GM21576 (cell line): ENCODE results near the gene SPECC1L.

Source experiments
- ATAC-seq: cut with Tn5 transposase; IDR thresholded peaks from one replicate; pipeline ENCODE4 v1.9.1; 2021; ENCODE audit warnings: mild to moderate bottlenecking, moderate library complexity; ENCODE audit not compliant: unreplicated experiment

The SPECC1L gene

DNA sequence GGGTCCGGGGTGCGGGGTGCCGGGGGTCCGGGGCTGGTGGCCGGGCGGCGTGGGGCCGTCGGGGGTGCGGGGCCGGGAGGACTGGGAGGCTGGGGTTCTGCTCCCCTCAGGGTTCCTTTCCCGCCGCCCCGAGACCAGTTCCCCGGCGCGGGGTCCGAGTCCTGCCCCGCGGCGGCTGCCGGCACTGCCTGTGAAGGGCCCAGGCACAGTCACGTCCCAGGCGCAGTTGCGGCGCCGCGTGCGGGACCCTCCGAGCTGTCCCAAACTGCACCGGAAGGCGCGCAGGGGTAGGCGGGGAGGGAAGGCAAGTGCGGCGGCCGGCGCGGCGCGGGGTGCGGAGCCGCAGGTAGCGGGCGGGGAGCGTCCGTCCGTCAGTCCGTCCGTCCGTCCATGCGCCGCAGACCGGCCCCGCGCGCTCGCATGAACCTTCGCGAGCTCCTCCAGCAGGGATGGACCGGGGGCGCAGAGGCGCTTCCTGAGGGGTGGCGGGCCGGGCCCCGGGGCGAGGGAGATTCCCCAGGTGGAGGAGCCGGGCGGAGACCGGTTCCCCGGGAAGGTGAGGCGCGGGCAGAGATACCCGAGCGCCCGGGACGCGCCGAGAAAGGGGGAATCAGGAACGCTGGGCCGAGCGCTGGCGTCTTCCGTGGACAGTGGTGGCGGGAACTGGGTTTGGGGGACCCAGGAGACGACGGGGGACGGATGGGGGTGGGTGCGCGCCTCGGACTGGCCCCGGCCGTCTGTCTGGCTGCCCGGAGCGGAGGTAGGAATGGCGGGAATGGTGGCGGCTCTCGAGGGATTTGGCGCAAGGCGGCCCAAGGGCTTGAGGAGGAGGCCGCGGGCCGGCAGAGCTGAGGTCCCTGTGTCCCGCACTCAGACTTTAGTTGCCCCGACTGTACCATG is 153.6 kb downstream of the SPECC1L start:
- ATAC-seq, result no peak

DNA sequence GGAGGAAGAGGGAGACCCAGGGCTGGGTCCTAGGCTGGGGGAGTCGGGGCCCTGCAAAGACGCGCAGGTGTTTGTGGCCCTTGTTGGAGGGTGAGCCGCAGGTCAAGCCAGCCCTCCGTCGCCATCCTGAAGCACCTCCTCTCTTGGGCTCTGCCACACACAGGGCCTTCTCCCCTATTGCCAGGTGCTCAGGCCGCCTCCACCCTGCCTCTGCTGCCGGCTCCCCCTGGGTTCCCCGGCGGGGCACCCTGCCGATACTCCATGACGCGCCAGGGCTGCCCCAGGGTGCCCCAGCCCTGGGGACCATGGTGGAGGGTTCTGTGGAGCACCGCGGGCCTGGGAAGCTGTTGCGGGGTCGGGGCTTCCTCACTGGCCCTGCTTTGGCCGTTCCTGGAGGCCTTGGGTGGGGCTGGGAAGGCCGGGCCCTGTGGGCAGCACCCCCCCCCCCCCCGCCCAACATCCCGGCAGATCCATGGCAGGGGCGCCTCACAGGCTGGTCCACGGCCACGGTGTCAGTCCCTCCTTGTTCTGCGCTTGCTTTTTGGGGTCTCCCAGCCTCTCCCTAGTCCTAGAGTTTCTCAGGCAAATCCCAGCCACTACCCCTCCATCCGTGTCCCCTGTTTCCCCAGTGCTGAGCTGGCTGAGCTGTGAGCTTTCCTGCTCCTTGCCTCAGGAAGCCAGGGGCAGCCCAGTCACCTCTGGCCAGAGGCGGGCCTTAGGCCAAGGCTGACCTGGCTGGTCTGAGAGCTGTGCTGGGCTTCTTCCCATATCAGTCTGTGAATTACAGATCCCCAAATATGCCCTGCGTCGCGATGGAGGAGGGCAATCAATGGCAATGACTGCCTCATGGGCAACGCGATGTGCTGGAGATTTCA is 154.5 kb downstream of the SPECC1L start:
- ATAC-seq, result no peak

DNA sequence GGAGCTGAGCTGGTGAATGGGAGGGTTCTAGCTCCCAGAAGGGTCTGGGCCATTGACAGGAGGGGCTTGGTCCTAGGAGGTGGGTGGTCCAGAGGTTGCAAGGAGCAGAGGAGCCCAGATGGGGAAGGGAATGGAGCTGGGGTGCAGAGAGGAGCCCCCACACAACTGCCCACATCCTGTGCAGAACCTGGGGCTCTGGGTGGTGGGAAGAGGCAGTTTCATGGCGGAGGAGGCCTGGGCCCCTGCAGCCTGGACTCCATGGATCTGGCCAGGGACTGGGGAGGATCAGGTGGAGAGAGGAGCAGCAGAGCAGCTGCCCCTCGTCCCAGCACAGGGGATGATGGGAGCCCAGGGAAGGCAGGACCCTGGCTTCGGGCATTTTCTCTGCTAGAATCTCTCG is 155.8 kb downstream of the SPECC1L start:
- ATAC-seq, result no peak

DNA sequence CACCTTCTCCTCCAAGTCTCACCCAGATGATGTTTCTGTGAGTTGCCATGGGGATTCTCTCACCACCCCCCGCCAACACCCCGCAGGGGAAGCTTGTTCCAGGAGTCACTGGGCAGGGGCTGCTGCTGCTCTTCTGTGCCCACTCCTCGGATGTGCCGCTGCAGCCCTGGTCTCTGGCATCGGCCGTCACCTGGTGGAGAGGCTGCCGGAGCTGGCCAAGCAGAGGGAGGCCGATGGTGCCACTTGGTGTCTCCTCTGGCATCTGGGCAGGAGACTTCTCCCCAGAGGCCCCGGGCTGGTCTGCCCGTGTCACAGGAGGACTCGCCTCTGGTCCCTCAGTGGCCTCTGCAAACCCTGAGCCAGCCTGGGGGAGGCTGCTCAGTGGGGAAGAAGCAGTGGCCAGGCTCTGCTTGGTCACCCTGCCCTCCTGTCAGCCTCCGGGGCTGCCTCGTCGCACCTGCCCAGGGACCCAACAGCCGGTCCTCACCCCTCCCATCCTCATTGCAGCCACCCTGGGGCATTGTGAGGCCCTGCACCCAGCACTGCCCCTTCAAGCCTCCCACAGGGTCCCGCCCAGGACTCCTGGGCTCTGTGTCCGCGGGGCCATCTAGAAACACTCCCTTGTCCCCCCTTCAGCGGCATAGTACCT is 156.3 kb downstream of the SPECC1L start:
- no peak for ATAC-seq

DNA sequence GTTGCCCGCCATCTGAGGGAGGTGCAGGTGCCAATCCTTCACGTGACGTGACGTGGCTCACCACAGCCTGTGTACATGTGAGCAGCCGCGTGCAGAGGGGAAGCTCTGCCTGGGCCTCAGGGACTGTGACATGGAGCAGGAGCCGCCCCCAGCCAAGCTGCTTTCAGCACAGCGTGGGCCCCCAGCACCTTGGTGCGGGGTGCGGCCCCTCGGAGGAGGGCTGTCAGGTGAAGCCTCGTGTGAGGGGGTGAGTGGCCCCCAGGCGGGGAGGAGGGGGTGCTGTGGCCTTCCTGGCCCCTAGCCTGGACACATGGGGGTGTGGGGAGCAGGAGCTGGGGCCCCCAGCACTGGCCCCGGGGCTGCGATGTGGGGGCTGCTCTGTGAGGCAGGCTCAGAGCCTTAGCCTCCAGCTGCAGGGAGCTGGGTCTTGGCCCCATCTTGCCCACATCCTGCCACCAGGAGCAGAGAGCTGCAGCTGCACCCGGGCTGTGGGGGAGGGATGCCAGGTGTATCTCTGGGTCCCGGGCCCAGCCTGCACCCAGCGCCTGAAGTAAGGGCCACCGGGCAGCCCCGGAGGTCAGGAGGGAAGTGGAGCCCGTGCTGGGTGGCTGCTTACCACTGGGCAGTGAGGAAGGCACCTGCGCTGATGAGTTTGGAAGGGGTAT is 157.0 kb downstream of the SPECC1L start, which contains the start of gene ADORA2A:
TSS of gene ADORA2A (plus strand) at position 100 of the 665 bp plus-strand sequence. CDS start 5,806 bp downstream, outside the sequence.
- peak; percentile 50 for ATAC-seq

DNA sequence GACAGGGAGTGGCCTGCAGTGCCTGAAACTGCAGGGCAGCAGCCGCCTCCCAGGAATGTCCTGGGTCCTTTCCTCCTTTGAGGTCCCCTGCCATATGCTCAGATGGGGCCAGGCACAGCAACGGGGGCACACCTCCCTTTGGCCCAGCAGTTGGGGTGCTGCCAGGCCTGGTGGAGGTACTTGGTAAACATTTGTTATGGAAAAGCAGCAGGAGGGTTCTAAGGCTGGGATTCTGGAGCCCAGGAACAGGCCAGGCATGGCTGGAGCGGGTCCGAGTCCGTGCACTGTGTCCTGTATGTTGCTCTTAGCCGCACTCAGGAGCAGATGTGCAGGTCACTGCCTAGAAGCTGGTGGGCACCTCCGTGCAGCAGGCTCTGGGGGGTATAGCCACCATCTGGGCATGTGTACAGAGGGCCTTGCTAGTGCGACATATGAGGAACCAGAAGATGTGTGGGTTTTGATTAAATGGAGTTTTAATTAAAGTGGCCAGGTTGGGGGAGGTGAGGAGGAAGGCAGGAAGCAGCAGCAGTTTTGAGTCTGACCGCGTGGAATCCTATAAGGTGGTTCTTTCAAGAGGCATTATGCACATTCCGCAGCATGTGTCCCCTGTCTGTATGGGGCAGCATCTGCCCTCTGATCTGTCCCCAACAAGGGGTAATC is 158.2 kb downstream of the SPECC1L start:
- no peak for ATAC-seq

DNA sequence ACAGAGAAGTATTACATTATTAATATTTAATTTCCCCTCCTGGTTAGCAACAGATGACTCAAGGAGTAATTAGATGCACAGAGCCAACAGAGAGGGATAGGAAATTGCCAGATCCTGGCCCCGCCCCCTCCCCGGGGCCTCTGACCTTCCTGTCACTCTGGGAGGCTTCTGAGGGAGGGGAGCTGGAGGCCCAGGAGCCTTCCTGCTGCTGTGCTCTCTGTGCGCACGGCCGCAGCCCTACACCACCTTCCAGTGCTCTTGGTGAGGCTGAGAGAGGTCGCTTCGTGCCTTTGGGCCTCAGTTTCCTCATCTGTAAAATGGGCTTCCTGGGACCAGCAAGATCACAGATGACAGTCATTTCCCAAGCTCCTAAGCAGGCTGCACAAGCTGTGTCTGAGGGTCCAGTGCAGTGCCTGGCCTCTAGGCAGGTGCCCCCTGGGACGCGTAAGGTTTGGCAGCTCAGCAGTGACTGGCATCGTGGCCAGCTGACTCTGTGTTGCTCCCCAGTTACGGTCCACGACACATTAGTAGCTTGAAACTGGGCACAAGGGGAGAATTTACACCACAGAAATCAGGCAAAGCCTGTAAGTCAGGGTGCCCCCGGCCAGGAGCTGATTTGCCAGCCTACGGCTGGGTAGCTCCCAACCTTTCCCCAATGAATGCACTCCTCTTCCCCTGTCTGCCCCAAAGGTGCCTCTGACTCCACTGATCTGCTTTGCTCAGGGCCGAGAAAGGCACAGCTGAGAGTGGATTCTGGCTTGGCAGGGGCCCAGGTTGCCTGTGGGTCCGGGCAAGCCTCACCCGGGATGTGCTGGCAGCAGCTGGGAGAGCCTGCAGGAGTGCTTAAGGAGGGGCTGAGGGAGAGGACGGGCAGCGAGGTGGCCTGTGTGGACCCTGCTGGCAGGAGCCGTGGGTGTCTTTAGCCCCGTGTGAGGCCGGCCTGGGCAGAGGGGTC is 159.1 kb downstream of the SPECC1L start:
- no peak for ATAC-seq

DNA sequence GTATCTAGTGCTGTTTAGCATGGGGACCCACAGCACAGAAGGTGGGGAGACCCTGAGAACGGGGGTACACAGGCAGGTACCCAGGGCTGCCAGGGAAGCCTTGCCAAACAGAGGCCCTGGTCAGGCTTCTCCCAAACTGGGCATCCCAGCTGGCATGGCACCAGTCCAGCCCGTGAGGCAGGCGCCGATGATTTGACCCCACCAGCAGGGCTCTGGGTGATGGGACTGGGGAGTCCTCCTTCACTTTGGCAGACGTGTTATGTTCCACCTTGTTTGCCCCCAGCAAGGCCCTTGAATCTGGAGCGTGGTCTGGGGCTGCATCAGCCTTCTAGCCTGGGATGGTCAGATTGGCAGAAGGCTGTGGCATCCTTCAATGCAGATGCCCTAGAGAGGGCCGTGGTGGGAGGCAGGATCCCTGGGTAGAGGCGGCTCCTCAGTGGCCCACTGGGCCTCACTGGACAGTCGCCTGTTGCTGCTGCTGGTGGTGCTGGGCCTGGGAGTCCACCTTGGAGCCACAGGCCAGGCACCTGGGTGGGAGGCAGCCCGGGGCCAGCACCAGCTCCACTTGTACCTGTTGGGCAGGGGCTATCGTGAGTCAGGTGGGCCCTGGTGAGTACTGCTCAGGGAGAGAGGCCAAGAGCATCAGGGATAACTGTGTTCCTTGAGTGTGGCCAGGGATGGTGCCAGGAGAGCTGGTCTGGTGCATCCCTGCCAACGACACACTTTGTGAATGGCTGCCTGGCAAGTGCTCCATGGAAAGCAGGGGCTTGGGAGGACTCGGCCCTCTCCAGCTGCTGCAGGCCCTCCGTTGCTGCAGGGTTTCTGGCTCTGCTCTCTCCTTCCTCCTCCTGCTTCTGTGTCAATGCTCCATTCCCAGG is 160.0 kb downstream of the SPECC1L start:
- no peak for ATAC-seq

DNA sequence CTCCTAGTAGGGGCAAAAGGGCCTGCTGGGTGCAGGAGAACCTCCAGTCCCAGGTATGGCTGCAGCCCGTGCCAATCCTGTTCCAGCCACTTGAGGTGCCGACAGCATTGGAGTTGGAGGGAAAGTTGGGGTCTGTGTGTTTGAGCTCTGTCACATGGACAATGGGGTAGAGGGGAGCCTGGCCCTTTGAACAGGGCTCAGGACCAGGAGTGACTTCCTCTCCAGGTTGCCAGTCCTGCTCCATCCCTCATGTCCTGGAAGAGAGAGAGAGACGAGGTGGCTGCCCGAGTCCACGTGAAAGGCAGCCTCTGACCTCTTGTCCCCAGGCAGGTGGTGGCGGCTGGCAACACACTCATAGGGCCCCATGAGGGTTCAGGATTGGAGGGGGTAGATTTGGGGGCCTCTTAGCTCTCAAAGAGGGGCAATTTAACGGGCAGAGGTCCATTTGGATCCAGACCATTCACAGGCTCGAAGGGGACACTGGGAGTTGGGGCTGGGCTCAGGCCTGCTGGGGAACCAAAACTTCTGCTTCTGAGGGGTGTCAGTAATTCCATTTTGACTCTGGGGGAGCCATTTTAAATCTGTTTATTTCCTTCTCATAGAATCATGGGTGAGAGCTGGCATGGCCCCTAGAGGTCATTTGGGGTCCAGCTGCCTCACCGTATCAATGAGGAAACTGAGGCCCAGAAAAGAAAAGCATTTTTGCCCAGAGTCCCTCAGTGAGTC is 160.8 kb downstream of the SPECC1L start:
- ATAC-seq, result no peak

DNA sequence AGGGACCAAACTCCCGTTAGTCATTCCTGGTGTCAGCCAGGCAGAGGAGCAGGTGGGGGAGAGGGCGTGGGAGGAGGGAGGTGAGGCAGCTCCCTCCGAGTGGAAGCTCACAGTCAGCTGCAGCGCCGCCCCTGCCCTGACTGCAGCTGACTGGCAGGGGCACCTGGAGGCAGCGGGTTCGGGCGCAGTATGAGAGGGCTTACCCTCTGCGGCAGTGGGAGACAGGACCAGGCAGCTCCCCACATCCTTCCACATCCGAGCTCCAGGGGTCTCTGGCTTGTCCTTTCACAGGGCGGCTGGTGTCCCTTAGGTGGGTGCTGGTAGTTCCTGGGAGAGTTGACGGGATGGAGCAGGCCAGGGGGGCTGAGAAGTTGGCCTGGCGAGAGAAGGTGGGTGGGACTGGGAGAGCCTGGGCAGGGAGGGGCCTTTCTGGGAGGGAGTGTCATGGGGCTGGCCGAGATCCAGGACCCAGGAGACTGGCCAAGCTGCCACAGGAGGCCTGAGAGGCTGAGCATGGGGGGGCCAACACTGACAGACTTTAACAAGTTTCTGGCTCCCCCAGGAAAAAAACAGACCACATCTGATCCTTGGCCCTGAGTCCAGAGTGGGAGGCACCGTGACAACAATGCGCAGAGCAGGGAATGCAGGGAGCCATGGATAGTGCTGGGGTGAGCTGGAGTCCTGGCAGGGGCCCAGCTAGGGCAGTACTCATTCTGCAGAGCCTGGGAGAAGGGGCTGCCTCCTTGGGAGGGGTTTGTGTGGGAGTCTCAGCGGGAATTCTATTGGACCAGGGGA is 161.6 kb downstream of the SPECC1L start:
- ATAC-seq, result no peak

DNA sequence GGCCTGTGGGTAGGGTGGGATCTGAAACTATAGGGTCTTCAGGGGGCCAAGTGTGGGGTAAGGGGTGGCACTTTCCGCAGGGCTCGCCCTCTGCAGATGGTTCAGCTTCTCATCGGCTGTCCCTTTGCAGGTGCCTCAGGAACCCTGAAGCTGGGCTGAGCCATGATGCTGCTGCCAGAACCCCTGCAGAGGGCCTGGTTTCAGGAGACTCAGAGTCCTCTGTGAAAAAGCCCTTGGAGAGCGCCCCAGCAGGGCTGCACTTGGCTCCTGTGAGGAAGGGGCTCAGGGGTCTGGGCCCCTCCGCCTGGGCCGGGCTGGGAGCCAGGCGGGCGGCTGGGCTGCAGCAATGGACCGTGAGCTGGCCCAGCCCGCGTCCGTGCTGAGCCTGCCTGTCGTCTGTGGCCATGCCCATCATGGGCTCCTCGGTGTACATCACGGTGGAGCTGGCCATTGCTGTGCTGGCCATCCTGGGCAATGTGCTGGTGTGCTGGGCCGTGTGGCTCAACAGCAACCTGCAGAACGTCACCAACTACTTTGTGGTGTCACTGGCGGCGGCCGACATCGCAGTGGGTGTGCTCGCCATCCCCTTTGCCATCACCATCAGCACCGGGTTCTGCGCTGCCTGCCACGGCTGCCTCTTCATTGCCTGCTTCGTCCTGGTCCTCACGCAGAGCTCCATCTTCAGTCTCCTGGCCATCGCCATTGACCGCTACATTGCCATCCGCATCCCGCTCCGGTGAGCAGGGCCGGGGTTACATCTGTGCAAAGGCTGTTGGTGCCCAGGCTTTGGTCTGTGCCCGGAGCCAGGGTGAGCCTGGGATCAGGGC is 162.6 kb downstream of the SPECC1L start:
- ATAC-seq, result no peak

DNA sequence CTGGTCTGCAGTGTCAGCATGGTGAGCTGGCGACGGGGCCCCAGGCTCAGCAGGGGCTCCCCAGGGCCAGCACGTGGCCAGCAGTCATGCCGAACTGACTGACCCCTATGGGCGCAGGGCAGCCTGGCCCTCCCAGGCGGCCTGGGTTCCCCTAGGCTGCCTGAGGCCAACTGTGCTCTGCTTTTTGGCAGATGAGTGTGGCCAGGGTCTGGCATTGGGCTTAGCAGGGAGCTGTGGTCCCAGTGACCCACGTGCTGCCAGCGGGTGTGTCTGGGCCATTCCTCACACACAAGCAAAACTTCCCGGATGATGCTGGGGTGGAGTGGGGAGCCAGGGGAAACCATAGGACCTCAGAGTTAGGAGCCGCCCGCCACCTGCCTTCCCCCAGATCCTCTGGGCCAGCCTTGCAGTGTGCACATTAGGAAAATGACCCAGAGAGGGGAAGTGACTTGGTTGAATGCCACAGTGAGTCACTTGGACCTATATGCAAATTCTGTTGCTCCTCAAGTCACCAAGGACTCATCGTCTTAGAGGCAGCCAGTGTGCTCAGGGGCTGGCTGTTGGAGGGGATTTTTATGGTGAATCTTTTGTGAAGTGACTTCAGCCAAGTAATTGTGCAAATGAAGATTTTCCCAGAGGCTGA is 163.3 kb downstream of the SPECC1L start:
- peak; percentile 59 for ATAC-seq

DNA sequence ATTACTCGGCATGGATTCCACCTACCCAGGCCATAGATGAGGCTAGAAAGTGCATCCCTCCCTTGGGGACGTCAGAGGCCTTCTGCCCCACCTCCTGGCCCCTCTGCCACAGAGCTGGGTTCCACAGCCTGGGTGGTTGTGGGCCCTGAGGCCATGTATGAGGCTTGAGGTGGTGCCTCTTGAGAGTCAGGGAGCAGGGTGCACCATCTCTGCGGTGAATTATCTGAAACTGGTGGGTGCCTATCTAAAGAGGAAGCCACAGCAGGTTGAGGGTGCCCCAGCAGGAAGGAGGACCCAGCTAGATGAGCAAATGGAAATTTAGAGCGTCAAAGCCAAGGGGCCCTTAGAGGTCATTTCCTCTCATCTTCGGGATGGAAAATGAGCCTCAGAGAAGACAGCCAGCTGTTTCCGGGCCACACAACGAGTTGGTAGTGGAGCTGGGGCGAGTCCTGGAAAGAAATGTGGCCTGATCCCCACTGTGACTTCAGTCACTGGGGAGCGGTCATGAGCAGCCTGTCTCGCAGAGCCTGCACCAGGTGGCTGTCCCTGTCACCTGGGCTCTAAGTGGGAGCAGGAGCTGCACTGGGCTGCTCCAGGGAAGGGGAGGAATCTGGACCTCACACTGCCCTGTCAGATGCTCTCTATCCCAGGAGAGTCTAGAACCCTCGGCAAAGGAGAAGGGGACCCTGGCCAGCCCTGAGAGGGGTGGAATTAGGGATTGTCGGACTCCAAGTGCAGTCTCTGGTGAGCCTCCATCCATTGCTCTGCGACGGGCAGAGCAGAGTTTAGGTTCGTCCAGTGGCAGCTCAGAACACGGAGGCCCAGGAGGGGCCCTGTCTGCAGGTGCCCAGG is 164.1 kb downstream of the SPECC1L start:
- peak; percentile 48 for ATAC-seq

DNA sequence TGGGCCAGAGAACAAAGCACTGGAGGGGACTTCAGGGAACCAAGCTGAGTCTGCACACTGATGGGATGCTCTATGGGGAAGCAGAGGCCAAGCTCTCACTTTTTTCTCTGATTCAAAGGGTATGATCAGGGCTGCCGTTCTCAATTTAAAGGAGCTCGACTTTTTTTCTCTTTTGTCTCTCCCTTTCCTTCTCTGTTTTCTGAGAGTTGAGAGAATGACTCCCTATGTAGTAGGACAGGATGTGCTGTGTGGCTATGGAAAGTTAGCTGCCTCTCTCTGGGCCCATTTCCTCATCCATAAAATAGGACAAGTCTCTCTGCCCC is 164.7 kb downstream of the SPECC1L start:
- ATAC-seq, result no peak
